GM18498 (cell line): Measurements from ENCODE around the gene PACRG.

ENCODE experiments used
- ATAC-seq: cut with Tn5 transposase; IDR thresholded peaks from one replicate; pipeline ENCODE4 v1.9.1; 2021; ENCODE audit warnings: mild to moderate bottlenecking, moderate library complexity; ENCODE audit not compliant: unreplicated experiment

Gene PACRG

DNA sequence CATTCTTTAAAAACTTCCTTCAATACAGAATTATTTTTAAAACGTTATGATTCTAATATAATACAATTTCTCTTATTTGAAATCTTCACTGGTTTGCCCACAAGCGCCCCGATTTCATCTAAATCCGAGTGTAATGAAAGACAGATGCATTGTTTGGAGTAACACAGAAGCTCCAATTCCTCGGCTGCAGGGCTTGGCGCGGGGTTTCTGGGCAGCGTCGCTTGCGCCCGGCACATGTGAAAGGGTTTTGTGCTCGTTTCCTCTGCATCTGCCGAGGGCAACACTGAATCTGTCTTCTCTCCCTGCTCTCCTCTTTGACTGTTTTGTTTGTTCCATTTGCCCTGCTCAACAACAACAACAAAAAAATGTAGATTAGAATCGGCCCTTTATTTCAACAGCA, 438.1 kb downstream of the PACRG start:
- ATAC-seq, result no peak

DNA sequence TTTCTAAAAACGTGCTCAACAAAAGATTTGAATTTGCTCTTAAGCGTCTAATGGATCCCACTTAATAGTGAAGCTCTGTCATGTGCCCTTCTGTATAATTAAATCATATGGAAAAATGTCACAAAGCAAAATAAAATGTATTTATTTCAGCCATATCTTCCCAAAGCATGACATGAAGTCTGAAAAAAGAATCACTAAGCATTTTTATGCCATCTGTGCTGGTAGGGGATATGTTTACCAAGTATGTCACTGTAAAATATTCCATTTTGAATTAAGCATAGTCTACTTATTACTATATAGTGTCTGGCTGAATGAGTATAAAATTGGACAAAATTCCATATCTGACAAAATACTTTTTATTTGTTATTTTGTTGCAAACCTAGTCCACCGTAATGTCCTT, 438.7 kb downstream of the PACRG start:
- ATAC-seq, result no peak

DNA sequence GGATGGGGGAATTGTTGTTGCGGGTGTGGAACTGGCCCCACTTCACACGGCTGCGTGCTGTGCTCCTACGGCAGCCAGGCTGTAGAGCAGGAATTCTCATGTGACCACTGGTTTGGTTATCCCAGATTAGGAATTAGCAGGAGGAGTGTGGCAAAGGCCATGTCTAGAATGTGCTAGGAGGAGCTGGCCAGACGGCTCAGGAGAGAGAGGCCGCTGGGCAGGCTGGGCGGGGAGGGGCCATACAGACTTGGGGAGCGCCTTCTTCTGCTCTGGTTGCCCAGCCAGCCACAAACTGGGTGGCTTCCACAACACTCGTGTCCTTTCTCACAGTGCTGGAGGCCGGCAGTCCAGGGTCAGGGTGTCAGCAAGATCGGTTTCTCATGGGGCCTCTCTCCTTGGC, 441.7 kb downstream of the PACRG start:
- ATAC-seq, result no peak

GRCh38 chr6:163170294-163170883, 442.6 kb downstream of the PACRG start:
- no peak for ATAC-seq

DNA sequence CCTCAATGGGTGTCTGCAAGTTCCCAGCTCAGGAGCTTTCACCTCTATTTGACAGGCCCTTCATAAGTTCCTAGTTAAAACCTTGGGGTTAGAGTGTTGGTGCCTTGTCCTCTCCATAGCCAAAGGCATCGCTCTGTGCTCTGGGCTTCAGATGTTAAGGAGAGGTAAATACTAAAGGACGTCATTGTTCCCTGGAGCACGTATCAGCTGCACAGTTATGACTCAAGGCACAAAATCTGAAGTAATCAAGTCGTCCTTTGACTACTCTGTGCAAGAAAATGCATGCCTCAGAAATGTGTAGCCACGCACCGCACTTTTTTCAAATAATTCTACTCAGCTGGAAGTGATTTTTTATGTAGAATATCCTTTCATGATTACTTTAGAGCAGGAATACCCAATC, 446.0 kb downstream of the PACRG start:
- ATAC-seq, result no peak

DNA sequence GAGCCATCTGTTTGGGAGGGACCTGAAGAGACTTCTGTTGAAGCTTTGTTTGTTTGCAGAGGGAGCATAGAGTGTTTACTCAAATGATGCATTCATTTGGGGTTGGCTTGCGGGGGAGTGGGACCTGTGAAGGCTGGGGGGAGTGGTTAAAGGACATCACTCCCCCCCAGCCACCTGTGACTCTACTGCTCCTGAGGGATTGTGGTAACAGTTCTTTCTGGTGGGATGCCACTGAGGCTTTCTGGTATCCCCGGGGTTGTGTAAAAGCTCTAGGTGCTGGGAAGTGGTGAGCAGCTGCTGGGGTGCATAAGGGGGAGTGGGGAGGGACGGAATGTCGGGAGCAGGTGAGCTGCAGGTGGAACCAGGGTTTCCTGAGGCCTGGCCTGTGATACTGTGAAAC, 447.5 kb downstream of the PACRG start:
- no peak for ATAC-seq

DNA sequence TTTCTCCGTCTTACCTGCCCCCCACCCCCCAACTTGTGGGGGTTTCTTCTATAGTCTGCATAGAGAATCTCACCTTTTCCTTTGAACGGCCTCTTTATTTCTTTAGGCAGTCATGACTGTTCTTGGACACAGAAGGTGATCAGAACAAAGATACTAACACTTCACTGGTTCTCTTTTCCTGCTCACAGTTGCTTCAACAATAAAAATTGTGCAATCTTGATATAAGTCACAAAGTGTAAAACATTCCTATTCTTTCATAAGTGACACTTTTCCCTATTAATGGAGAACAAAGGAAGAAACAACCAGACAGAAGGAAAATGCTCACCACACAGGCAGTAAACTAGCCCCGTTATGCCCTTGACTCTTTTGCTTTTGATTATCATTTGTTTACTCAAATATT, 448.3 kb downstream of the PACRG start:
- no peak for ATAC-seq

DNA sequence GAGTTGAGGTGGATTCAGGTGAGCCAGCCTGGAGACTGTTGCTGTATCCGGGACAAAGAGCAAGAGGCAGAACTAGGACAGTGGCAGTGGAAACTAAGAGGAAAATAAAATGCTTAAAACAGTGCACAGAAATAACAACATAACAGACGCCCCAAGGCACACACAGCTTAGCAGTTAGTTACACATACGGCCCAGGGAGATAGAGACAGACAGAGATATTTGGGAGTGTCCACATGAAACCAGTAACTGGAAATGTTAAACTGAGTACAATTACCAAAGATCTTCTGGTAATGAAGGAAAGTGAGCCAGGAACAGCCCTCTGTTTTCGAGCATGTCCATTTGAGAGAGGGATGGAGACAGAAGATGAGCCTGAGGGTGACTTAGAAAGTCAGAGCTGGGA, 449.2 kb downstream of the PACRG start:
- ATAC-seq, result no peak

DNA sequence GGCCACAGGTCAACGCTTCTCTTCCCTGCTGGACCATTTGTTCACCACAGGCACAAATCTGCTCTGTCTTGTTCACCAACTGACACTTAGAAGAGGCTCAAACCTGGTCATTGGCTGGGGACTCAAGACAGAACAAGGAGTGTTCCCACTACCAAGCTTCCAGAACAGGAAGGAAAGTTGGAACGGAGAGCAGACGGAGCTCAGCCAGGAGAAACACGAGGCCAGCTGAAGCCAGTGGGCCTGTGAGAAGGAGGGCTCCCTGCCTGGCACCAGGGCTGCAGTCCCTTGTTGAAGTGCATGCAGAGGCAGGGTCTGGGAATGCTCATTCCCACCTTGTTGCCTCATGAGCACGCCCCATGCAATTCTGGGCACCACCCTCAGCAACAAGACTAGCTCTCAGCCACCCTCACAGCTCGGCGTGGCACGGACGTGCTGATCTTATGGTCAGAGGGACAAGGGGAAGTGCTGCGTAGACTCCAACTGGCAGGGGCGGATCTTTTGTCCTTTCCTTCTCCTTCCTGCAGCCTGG, 450.2 kb downstream of the PACRG start:
- ATAC-seq, result no peak

GRCh38 chr6:163179061-163179460, 451.3 kb downstream of the PACRG start:
- no peak for ATAC-seq

- no peak for ATAC-seq
Observed at GRCh38 chr6:163179721-163180120, 451.9 kb downstream of the PACRG start.

DNA sequence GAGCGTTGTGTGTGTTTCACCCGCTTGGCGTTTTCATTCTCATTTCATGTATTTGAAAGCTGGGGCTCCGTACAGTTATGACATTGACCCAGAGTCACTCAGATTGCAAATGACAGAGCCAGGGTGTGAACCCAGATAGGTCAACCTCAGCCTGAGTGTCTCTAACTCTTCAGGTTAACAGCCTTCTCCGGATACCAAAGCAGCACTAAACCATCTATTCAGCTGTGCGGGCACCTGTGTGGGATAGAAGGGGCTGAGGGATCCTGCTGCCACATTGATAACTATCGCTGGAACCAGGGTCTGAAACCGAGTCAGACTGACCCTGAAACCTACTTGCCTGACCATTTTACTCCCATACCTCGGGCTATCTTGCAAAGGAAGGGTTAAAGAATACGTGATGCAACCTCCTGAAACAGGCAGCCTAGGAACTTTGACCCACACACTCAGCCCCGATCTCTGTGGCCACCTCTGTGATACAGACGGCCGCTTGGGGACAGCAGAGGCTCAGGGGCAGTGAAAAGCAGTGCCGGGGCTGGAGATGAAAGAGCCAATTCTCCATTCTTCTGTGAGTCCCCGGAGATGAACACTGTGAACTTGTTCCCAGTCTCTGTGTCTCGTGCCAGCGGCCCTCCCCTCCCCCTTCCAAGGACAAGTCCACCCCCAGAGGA, 453.2 kb downstream of the PACRG start:
- no peak for ATAC-seq

DNA sequence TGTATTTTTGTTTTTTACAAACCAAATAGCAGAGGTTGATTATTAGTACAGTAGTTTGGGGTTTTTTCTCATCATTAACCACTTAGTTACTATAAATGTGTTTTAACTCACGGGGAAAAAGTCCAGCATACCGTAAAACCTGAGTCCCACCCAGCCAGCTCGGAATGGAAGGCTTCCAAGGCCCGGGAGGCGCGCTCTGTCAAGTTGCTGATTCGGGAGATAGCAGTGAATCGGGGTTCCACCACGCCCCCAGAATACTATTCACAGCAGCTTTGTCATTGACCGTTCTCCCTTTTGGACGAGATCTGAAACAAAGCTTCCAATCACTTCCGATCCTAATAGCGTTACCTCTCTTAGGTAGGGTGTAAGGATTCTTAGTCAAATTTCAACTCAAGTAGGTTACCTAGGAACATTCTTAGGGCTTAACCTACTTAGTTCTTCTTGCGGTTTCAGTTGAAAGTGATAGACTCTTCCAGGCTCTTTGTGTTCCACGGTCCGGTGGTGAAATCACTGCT, 453.9 kb downstream of the PACRG start:
- ATAC-seq, result no peak

DNA sequence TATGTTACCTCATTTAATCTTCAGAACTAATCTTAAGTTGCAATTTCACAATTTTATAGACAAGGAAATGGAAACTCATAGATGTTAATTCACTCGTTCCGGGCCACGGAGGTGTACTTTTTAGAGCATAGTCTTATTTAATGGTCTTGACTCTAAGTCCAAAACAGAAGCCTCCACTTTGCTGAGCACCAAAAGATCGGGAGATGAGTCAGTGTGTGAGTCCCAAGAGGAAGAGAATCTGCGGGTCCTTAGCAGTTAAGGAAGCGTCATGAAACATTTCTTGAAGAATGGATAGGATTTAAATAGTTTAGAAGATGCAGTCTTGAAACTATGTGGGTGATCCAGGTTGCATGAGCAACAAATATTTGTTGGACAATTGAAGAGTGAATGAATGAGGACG, 454.9 kb downstream of the PACRG start:
- no peak for ATAC-seq

DNA sequence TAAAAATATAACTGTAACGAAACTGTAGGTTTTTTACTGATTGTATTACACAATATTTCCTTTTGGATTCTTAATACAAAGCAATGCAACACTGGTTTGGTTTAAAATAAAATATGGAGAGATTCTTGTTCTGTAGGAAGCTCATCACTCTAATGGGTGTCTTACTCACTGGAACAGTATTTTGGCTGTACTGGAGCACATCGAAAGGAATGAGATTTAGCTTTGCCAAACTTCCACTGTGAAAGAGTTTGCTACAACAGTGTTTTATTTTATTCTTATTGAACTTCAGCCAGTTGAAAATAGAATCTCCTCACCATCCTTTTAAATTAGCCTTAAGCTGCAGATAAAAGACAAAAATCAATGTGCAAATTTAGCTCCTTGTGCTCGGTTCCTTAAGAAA, 456.0 kb downstream of the PACRG start:
- ATAC-seq, result no peak

DNA sequence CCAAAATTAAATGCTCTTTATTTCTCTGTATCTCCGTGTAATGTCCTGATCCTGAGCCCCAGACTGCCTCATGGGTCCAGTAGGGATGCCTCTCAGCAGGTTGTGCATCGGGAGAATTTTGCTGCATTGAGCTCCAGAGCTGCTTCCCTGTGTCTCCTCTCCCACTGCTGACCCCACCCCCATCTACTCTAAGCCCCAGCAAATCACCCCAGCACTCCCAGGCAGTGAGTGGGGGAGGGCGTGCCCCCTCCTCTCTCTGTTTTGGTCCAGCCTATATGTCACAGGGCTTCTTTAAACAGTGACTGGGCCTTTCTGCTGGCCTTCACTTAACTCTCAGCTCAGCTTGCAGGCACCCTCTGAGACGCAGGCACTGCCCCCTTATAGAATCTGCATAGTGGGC, 458.0 kb downstream of the PACRG start:
- ATAC-seq, result no peak

GRCh38 chr6:163186527-163186926, 458.8 kb downstream of the PACRG start:
- ATAC-seq, result no peak

GRCh38 chr6:163187201-163187600, 459.4 kb downstream of the PACRG start:
- ATAC-seq, result no peak

DNA sequence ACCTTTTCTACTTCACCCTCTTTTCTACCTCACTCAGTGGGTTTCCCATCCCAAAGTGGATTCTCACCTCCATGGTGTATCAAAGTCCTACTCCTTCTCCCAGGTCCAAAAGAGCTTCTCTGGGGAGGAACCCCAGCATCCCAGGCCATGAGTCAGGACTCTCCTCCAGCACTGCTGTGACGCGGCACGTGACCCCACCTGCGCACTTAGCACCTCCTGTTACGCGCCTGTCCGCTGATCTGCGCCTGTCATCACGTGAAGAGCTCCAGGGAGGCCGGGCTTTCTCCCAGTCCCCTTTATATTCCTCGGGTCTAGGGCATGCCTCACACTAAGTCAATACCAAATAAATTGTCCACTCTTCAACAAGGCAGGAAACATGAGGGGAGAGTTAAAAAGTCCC, 459.8 kb downstream of the PACRG start:
- no peak for ATAC-seq

DNA sequence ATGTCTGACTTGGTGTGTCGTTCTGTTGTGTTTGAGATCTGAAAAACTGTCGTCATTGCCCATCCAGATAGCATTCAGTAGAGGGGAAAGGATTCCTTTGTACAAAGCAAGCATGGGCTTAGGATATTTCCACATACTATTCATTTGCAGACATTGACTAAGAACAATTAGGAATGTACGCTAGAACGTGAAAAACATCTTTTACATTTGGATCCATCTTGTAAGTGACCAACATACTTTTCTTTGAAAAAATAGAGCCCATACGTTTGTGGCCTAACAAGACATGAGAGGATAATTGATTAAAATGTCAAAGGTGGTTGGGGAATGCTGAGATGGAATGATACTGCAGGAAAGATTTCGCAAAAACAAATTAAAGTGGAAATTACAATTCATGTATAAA, 461.0 kb downstream of the PACRG start:
- no peak for ATAC-seq

- no peak for ATAC-seq
Observed at GRCh38 chr6:163189609-163190008, 461.8 kb downstream of the PACRG start.

GRCh38 chr6:163190786-163191185, 463.0 kb downstream of the PACRG start:
- ATAC-seq, result no peak
